ENCODE measurements around the gene RNPEP. TPM values are rescaled to one million over a fixed set of nuclear protein-coding genes. Genes with fewer than 3 reads are reported as not detected.

The RNPEP gene
- polyA plus RNA-seq, 1 experiment, result 89.0 TPM

DNA sequence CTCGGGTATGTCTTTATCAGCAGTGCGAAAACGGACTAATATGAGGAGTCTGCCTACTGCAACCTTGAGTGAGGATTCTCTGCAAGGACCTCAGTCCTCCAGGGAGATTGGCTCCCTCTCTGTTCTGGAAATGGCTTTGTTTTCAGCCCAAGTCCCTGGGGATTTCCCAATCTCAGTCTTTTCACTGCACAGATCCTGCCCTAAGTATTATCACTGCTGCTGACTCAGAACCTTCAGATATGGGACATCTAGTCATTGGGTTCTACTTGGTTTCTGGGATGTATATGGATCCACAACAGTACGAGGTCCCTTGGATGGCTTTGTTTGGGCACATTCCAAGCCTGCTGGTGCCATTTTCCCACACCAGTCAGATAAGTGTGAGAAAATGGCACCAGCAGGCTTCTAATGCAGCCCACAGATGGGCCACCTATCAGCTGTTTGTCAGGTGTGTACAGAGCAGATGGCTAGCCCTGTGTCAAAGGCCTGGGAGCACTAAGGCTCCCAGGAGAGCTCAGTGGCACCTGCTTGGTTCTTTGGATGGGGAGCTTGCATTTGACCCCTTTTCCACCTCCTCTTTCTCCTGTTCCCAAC is 55.4 kb downstream of the RNPEP start:
- DNase-seq (ENCODE audit: low read depth, low spot score), result no peak
- TF ChIP-seq, protein P1, sequence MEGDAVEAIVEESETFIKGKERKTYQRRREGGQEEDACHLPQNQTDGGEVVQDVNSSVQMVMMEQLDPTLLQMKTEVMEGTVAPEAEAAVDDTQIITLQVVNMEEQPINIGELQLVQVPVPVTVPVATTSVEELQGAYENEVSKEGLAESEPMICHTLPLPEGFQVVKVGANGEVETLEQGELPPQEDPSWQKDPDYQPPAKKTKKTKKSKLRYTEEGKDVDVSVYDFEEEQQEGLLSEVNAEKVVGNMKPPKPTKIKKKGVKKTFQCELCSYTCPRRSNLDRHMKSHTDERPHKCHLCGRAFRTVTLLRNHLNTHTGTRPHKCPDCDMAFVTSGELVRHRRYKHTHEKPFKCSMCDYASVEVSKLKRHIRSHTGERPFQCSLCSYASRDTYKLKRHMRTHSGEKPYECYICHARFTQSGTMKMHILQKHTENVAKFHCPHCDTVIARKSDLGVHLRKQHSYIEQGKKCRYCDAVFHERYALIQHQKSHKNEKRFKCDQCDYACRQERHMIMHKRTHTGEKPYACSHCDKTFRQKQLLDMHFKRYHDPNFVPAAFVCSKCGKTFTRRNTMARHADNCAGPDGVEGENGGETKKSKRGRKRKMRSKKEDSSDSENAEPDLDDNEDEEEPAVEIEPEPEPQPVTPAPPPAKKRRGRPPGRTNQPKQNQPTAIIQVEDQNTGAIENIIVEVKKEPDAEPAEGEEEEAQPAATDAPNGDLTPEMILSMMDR (IDR thresholded peaks at IDR 0.05; ENCODE audit: low read depth, low read length), result no peak
- Histone ChIP-seq H3K27ac (ENCODE audit: low read depth, low read length) (no peak overlapping the region), H3K27me3 (ENCODE audit: control insufficient read depth, insufficient read depth, low read length) (no peaks in the 10 kb centered on the region), H3K4me3 (ENCODE audit: low read depth, low read length) (no peak overlapping the region), H3K9me3 (ENCODE audit: control insufficient read depth, insufficient read depth, low read length) (no peaks in the 10 kb centered on the region; the same call in 1 of the 2 replicates)
- POLR2A ChIA-PET, result no interaction called here
- CTCF ChIA-PET, result no interaction called here

- no peak overlapping the region for H3K27ac ChIP-seq (ENCODE audit: low read depth, low read length)
- no peak for DNase-seq (ENCODE audit: low read depth, low spot score)
- ChIA-PET CTCF (no interaction called here), POLR2A (no interaction called here)
- no peak overlapping the region for H3K4me3 ChIP-seq (ENCODE audit: low read depth, low read length)
- TF ChIP-seq, protein P1 (IDR thresholded peaks at IDR 0.05; ENCODE audit: low read depth, low read length), result no peak
- no peaks in the 10 kb centered on the region; the same call in 1 of the 2 replicates for H3K9me3 ChIP-seq (ENCODE audit: control insufficient read depth, insufficient read depth, low read length)
- H3K27me3 ChIP-seq (ENCODE audit: control insufficient read depth, insufficient read depth, low read length), result no peaks in the 10 kb centered on the region
Measured at GRCh38 chr1:202038688-202039346, 56.4 kb downstream of the RNPEP start.

- POLR2A ChIA-PET, result no interaction called here
- H3K9me3 ChIP-seq (ENCODE audit: control insufficient read depth, insufficient read depth, low read length), result no peaks in the 10 kb centered on the region
Measured at GRCh38 chr1:202045705-202046104, 63.3 kb downstream of the RNPEP start.

GRCh38 chr1:202046227-202046626 is 63.8 kb downstream of the RNPEP start:
- peaks cover 13% of the 10 kb centered on the region for H3K27me3 ChIP-seq (ENCODE audit: control insufficient read depth, insufficient read depth, low read length)
- H3K27ac ChIP-seq (ENCODE audit: low read depth, low read length), result no peak overlapping the region
- ChIA-PET CTCF (interaction anchor here (0.6 kb wide), 1 partner anchor 47 kb away, joined by 5 read pairs; no protein-coding TSS in a partner anchor), POLR2A (no interaction called here)
- DNase-seq (ENCODE audit: low read depth, low spot score), result no peak
- TF ChIP-seq, protein P1 (IDR thresholded peaks at IDR 0.05; ENCODE audit: low read depth, low read length), result no peak
- no peak overlapping the region for H3K4me3 ChIP-seq (ENCODE audit: low read depth, low read length)
- H3K9me3 ChIP-seq (ENCODE audit: control insufficient read depth, insufficient read depth, low read length), result no peaks in the 10 kb centered on the region

More at GRCh38 chr1:202045705-202046104, 63.3 kb downstream of the RNPEP start:
- CTCF ChIA-PET, result interaction anchor here (0.6 kb wide), 1 partner anchor 46 kb away, joined by 5 read pairs; no protein-coding TSS in a partner anchor
- TF ChIP-seq, protein P1 (IDR thresholded peaks at IDR 0.05; ENCODE audit: low read depth, low read length), result no peak
- no peak overlapping the region for H3K27ac ChIP-seq (ENCODE audit: low read depth, low read length)
- H3K4me3 ChIP-seq (ENCODE audit: low read depth, low read length), result no peak overlapping the region
- peaks cover 13% of the 10 kb centered on the region for H3K27me3 ChIP-seq (ENCODE audit: control insufficient read depth, insufficient read depth, low read length)
- DNase-seq (ENCODE audit: low read depth, low spot score), result no peak

Measured in AG04450 (cell line).